Stomach (tissue), 4 donors: Measurements from ENCODE around the gene ARL16.
A peak's percentile ranks its signal among the peaks of the same experiment; 100 is the strongest.

ENCODE experiments used
- EP300 ChIP-seq: sonication (generic); formaldehyde crosslinking; IDR thresholded peaks from one replicate; pipeline ENCODE4 v1.6.1; 2017; ENCODE audit warnings: antibody characterized with exemption
- POLR2A ChIP-seq, 4 donors: fragments of 450-650 bp; IDR thresholded peaks; one replicate each; pipeline ENCODE4 v1.6.1; 2016; ENCODE audit warnings: antibody characterized with exemption in 4 of 4, control low read depth in 2 of 4, mild to moderate bottlenecking in 1 of 4, moderate library complexity in 1 of 4
- POLR2AphosphoS5 ChIP-seq, 3 donors: sonication (generic); formaldehyde crosslinking; IDR thresholded peaks; one replicate each; pipeline ENCODE4 v1.6.1; 2016; ENCODE audit warnings: antibody characterized with exemption in 3 of 3
- TF ChIP-seq, protein P1 (sequence below), 7 experiments: fragments of 450-650 bp in 4 of 7; fragments of 200-600 bp in 3 of 7; sonication (generic) in 3 of 7; IDR thresholded peaks; one replicate each; pipeline ENCODE4 v1.5.1; 2016 to 2019; ENCODE audit warnings: antibody characterized with exemption in 7 of 7, control low read depth in 2 of 7, mild to moderate bottlenecking in 1 of 7

DNA sequence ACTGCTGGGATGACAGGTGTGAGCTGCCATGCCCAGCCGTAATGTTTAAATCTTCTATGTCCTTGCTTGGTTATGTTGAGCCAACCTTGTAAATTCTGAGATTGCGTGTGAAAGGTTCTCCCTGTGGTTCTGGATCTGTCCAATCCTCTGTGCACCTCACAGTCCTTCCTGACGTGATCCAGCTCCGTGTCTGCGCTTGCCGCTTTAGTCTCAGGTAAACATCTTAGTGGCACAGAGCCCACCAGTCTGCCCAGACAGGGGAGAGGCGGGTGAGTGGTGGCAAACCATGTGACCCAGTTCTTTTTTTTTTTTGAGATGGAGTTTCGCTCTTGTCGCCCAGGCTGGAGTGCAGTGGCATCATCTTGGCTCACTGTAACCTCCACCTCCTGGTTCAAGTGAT lies 42.4 kb upstream of the ARL16 start:
- TF ChIP-seq, protein P1, sequence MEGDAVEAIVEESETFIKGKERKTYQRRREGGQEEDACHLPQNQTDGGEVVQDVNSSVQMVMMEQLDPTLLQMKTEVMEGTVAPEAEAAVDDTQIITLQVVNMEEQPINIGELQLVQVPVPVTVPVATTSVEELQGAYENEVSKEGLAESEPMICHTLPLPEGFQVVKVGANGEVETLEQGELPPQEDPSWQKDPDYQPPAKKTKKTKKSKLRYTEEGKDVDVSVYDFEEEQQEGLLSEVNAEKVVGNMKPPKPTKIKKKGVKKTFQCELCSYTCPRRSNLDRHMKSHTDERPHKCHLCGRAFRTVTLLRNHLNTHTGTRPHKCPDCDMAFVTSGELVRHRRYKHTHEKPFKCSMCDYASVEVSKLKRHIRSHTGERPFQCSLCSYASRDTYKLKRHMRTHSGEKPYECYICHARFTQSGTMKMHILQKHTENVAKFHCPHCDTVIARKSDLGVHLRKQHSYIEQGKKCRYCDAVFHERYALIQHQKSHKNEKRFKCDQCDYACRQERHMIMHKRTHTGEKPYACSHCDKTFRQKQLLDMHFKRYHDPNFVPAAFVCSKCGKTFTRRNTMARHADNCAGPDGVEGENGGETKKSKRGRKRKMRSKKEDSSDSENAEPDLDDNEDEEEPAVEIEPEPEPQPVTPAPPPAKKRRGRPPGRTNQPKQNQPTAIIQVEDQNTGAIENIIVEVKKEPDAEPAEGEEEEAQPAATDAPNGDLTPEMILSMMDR (IDR thresholded peaks at IDR 0.05), result no peak
- TF ChIP-seq POLR2AphosphoS5 (IDR thresholded peaks at IDR 0.05), result peak in 1 of 3 donors; percentile 15
- no peak for TF ChIP-seq POLR2A (IDR thresholded peaks at IDR 0.05)
- no peak for TF ChIP-seq EP300
